HG03045 (cell line): ENCODE measurements around the gene PNMA1.

Experiments used
- ATAC-seq: cut with Tn5 transposase; IDR thresholded peaks from one replicate; pipeline ENCODE4 v1.9.1; 2021; ENCODE audit warnings: mild to moderate bottlenecking, moderate library complexity; ENCODE audit not compliant: unreplicated experiment

Gene PNMA1

GRCh38 chr14:73751157-73751691, 37.0 kb upstream of the PNMA1 start:
- no peak for ATAC-seq

- no peak for ATAC-seq
Observed at GRCh38 chr14:73750531-73750901, 36.3 kb upstream of the PNMA1 start.

- no peak for ATAC-seq
Observed at GRCh38 chr14:73749706-73750530, 35.7 kb upstream of the PNMA1 start.

- ATAC-seq = no peak
Observed at GRCh38 chr14:73748858-73749357, 34.7 kb upstream of the PNMA1 start.

- ATAC-seq = no peak
Observed at GRCh38 chr14:73747379-73748211, 33.4 kb upstream of the PNMA1 start.

- ATAC-seq = no peak
Observed at GRCh38 chr14:73746520-73747378, 32.6 kb upstream of the PNMA1 start.

GRCh38 chr14:73745571-73746519, 31.7 kb upstream of the PNMA1 start:
- no peak for ATAC-seq

- no peak for ATAC-seq
Observed at GRCh38 chr14:73744874-73745529, 30.8 kb upstream of the PNMA1 start.

- ATAC-seq = no peak
Observed at GRCh38 chr14:73744175-73744867, 30.1 kb upstream of the PNMA1 start.

- no peak for ATAC-seq
Observed at GRCh38 chr14:73743431-73743931, 29.3 kb upstream of the PNMA1 start.

GRCh38 chr14:73742520-73743238, 28.5 kb upstream of the PNMA1 start:
- no peak for ATAC-seq

- no peak for ATAC-seq
Observed at GRCh38 chr14:73741876-73742519, 27.8 kb upstream of the PNMA1 start.

- ATAC-seq = no peak
Observed at GRCh38 chr14:73741386-73741875, 27.2 kb upstream of the PNMA1 start.

GRCh38 chr14:73740618-73741326, 26.6 kb upstream of the PNMA1 start:
- ATAC-seq = no peak

- no peak for ATAC-seq
Observed at GRCh38 chr14:73739899-73740617, 25.9 kb upstream of the PNMA1 start.
